ENCODE results near the gene MCOLN1.

GRCh38 chr19:7480970-7481255, 41.5 kb upstream of the MCOLN1 start:
- TF ChIP-seq POLR2A (IDR thresholded peaks at IDR 0.05; ENCODE audit: low read depth, low read length), result no peak
- no peak for TF ChIP-seq POLR2AphosphoS5 (IDR thresholded peaks at IDR 0.05; ENCODE audit: low read depth, low read length)
